NB4 (cell line): ENCODE data around the gene TBC1D22A.

Experiments used
- POLR2A ChIP-seq: IDR thresholded peaks from 2 replicates; pipeline ENCODE4 v1.6.1; 2011; ENCODE audit warnings: mild to moderate bottlenecking; ENCODE audit not compliant: insufficient read length; ENCODE audit errors: extremely low read depth
- TF ChIP-seq, protein P1 (sequence below): IDR thresholded peaks from one replicate; pipeline ENCODE4 v1.5.1; 2012; ENCODE audit warnings: low read depth, low read length

GRCh38 chr22:46723882-46724281, 38.6 kb upstream of the TBC1D22A start:
- TF ChIP-seq POLR2A: no peak
- TF ChIP-seq, protein P1, sequence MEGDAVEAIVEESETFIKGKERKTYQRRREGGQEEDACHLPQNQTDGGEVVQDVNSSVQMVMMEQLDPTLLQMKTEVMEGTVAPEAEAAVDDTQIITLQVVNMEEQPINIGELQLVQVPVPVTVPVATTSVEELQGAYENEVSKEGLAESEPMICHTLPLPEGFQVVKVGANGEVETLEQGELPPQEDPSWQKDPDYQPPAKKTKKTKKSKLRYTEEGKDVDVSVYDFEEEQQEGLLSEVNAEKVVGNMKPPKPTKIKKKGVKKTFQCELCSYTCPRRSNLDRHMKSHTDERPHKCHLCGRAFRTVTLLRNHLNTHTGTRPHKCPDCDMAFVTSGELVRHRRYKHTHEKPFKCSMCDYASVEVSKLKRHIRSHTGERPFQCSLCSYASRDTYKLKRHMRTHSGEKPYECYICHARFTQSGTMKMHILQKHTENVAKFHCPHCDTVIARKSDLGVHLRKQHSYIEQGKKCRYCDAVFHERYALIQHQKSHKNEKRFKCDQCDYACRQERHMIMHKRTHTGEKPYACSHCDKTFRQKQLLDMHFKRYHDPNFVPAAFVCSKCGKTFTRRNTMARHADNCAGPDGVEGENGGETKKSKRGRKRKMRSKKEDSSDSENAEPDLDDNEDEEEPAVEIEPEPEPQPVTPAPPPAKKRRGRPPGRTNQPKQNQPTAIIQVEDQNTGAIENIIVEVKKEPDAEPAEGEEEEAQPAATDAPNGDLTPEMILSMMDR: no peak
